Suprapubic skin (tissue), 4 donors: ENCODE data around the gene MED12L. TPM values are rescaled to one million over a fixed set of nuclear protein-coding genes. Genes with fewer than 3 reads are reported as not detected.

Experiments
- DNase-seq, 2 donors: peaks; one replicate each; pipeline ENCODE4 v3.0.0-alpha.2; 2019; ENCODE audit warnings: low spot score in 2 of 2
- H3K27ac ChIP-seq: fragments of 200-600 bp; sonication (generic); one replicate; pipeline ENCODE4 v1.5.1; 2019
- H3K27me3 ChIP-seq: fragments of 200-600 bp; sonication (generic); one replicate; pipeline ENCODE4 v1.5.1; 2019
- H3K36me3 ChIP-seq: fragments of 200-600 bp; sonication (generic); one replicate; pipeline ENCODE4 v1.5.1; 2019
- H3K4me1 ChIP-seq: fragments of 200-600 bp; sonication (generic); one replicate; pipeline ENCODE4 v1.5.1; 2019
- H3K4me3 ChIP-seq: fragments of 200-600 bp; sonication (generic); one replicate; pipeline ENCODE4 v1.5.1; 2019; ENCODE audit warnings: mild to moderate bottlenecking
- H3K9me3 ChIP-seq: fragments of 200-600 bp; sonication (generic); one replicate; pipeline ENCODE4 v1.5.1; 2019
- EP300 ChIP-seq: sonication (generic); formaldehyde crosslinking; IDR thresholded peaks from one replicate; pipeline ENCODE4 v1.6.1; 2017; ENCODE audit warnings: antibody characterized with exemption
- POLR2A ChIP-seq, 2 donors: fragments of 450-650 bp; IDR thresholded peaks; one replicate each; pipeline ENCODE4 v1.6.1; 2017; ENCODE audit warnings: antibody characterized with exemption in 2 of 2, mild to moderate bottlenecking in 2 of 2, moderate library complexity in 2 of 2
- POLR2AphosphoS5 ChIP-seq, 3 donors: sonication (generic); formaldehyde crosslinking; IDR thresholded peaks; one replicate each; pipeline ENCODE4 v1.6.1; 2017; ENCODE audit warnings: antibody characterized with exemption in 3 of 3
- WGBS: methylation state at CpG from one replicate; pipeline ENCODE4 v1.1.5; 2018; 5-methylcytosine and 5-hydroxymethylcytosine counted together
- total RNA-seq, 4 donors: library from RNA; depleted of rRNA; stranded (reverse); fragments of >200 nt; gene quantifications; one replicate each; pipeline ENCODE4 v1.1.0, GENCODE V29; 2016
- TF ChIP-seq, protein P1 (sequence below), 2 donors: fragments of 200-600 bp in 1 of 2; fragments of 450-650 bp in 1 of 2; sonication (generic) in 1 of 2; IDR thresholded peaks; one replicate each; pipeline ENCODE4 v1.5.1; 2016 to 2019; ENCODE audit warnings: antibody characterized with exemption in 2 of 2, mild to moderate bottlenecking in 1 of 2, moderate library complexity in 1 of 2

MED12L gene
- total RNA-seq, 4 donors from 2014 or later: 0.08 to 0.80 (median 0.22) TPM

DNA sequence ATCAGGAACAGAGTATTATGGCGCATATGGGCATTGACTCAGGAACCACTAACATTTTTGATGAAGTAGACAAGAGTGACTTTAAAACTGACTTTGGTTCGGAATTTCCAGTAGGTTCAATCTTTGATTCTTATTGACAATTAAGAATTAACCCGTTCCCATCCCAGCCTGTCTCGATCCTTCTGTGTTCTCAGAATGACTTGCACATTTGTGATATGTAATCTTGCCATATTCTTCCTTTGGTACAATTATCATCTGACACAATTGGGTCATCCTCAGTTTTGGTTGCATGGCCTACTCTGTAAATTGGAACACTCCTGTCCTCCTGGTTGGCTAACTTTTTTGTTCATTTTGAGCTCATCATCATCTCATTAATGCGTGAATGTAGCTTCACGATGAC lies 107.1 kb downstream of the MED12L start:
- DNase-seq: no peak
- no peak for TF ChIP-seq POLR2A (IDR thresholded peaks at IDR 0.05)
- no peak for TF ChIP-seq POLR2AphosphoS5 (IDR thresholded peaks at IDR 0.05)
- TF ChIP-seq, protein P1, sequence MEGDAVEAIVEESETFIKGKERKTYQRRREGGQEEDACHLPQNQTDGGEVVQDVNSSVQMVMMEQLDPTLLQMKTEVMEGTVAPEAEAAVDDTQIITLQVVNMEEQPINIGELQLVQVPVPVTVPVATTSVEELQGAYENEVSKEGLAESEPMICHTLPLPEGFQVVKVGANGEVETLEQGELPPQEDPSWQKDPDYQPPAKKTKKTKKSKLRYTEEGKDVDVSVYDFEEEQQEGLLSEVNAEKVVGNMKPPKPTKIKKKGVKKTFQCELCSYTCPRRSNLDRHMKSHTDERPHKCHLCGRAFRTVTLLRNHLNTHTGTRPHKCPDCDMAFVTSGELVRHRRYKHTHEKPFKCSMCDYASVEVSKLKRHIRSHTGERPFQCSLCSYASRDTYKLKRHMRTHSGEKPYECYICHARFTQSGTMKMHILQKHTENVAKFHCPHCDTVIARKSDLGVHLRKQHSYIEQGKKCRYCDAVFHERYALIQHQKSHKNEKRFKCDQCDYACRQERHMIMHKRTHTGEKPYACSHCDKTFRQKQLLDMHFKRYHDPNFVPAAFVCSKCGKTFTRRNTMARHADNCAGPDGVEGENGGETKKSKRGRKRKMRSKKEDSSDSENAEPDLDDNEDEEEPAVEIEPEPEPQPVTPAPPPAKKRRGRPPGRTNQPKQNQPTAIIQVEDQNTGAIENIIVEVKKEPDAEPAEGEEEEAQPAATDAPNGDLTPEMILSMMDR (IDR thresholded peaks at IDR 0.05): no peak
- no peak for TF ChIP-seq EP300
- H3K27ac ChIP-seq: no peak overlapping the region
- no peak overlapping the region for H3K4me3 ChIP-seq
- H3K4me1 ChIP-seq: no peaks in the 10 kb centered on the region
- H3K27me3 ChIP-seq: no peaks in the 10 kb centered on the region
- WGBS: 95% methylated on average over 6 of the region's 6 CpGs
- no peaks in the 10 kb centered on the region for H3K9me3 ChIP-seq
- no peaks in the 10 kb centered on the region for H3K36me3 ChIP-seq

DNA sequence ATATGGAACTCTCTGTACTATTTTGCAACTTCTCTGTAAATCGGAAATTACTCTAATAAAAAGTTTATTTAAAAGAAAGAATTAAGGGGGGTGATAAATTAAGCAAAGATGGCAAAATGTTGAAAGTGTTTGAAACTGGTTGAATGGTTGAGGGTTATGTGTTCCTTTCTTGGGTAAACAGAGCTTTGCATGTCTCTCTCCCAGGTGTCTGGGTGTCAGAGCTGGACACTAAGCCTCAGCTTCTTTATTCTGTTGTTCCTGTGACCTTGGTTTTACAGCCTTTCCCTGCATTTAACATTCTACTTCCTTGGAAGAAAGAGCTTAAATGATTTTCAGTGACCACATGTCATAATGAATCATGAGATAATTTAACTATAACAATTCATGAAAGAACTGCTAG lies 110.4 kb downstream of the MED12L start:
- H3K36me3 ChIP-seq: no peaks in the 10 kb centered on the region
- no peaks in the 10 kb centered on the region for H3K27me3 ChIP-seq
- no peak overlapping the region for H3K27ac ChIP-seq
- no peaks in the 10 kb centered on the region for H3K9me3 ChIP-seq
- peaks cover 3% of the 10 kb centered on the region for H3K4me1 ChIP-seq
- WGBS: 83% methylated on average over 1 of the region's 1 CpG
- H3K4me3 ChIP-seq: no peak overlapping the region
- TF ChIP-seq POLR2A (IDR thresholded peaks at IDR 0.05) (no peak), POLR2AphosphoS5 (IDR thresholded peaks at IDR 0.05) (no peak), EP300 (no peak)
- TF ChIP-seq, protein P1 (IDR thresholded peaks at IDR 0.05): no peak
- DNase-seq: no peak

DNA sequence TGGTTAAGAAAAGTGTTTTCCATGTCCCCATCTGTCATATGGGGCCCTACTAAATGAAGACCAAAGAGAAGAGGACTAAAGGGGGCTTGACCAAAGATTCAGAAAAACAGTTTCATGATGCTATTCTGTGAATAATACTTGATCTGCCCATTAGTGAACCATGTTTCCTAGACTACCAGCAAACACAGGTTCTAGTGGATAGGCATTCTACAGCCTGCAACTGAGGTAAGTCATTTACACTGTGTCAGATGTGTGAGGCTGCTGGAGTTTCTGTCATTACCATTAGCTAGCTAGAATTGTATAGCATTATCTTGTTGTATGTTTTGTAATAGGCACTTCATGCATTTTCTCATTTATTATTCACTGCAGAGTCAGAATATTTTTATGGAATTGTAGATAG lies 111.0 kb downstream of the MED12L start:
- no peaks in the 10 kb centered on the region for H3K27me3 ChIP-seq

DNA sequence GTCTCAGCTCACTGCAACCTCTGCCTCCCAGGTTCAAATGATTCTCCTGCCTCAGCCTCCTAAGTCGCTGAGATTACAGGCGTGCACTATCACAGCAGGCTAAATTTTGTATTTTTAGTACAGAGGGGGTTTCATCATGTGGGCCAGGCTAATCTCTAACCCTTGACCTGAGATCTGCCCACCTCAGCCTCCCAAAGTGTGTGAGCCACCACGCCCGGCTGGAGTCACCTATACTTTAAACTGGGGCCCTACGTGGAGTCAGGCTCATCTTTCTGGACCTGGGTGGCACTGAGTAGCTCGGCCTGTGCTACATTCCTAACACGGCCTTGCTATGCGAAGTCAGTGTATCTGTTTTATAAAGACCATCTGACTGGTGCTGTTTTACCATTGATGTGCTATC lies 111.8 kb downstream of the MED12L start:
- H3K36me3 ChIP-seq: no peaks in the 10 kb centered on the region
- peaks cover 3% of the 10 kb centered on the region for H3K4me1 ChIP-seq
- no peaks in the 10 kb centered on the region for H3K9me3 ChIP-seq
- H3K4me3 ChIP-seq: no peak overlapping the region
- H3K27ac ChIP-seq: no peak overlapping the region
- no peak for DNase-seq
- TF ChIP-seq POLR2A (IDR thresholded peaks at IDR 0.05) (no peak), POLR2AphosphoS5 (IDR thresholded peaks at IDR 0.05) (no peak), EP300 (no peak)
- TF ChIP-seq, protein P1 (IDR thresholded peaks at IDR 0.05): no peak
- 97% methylated on average over 8 of the region's 8 CpGs for WGBS
- H3K27me3 ChIP-seq: no peaks in the 10 kb centered on the region

More for the DNA sequence above, 111.0 kb downstream of the MED12L start:
- no peak for DNase-seq
- H3K4me1 ChIP-seq: peaks cover 3% of the 10 kb centered on the region
- TF ChIP-seq EP300: no peak
- TF ChIP-seq POLR2AphosphoS5 (IDR thresholded peaks at IDR 0.05): no peak
- no peak for TF ChIP-seq POLR2A (IDR thresholded peaks at IDR 0.05)
- TF ChIP-seq, protein P1 (IDR thresholded peaks at IDR 0.05): no peak
- no peaks in the 10 kb centered on the region for H3K36me3 ChIP-seq
- H3K9me3 ChIP-seq: no peaks in the 10 kb centered on the region
- H3K4me3 ChIP-seq: no peak overlapping the region
- H3K27ac ChIP-seq: no peak overlapping the region

DNA sequence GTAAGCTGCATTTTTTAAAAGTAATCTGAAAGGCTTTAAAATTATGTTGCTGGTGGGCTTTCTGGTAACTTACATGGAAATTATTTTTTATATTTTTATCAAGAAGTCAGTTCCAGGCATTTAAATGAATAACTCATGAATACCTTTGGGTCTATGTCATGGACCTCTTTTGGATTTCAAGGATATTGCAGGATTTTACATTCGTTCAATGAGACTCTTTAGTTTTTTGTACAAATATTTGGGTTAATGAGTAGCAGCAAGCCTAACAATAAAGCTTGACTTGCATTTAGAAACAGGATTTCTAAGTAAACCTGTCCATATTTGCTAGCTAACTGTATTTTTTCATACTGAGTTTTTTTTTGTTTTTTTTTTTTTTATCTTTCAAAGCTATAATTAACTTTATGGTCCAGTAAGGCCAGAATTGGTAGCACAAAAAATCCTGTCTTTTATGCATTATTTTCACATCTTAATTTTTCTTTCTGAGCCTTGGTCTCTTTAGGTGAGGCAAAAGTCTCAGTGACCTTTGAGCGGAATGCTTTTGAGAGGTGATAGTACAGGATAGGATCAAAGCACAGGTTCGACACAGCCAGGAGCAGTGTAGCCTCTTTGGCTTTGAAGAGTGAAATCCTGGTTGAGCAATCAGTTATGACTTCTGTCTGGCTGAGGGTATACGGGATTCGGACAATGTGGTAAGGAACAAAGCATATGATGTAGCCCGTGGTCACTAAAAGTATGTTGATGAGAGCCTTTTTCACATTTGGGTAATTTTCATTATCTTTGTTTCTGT lies 112.7 kb downstream of the MED12L start:
- Histone ChIP-seq H3K27ac (no peak overlapping the region), H3K4me1 (peaks cover 3% of the 10 kb centered on the region), H3K27me3 (no peaks in the 10 kb centered on the region), H3K9me3 (no peaks in the 10 kb centered on the region), H3K36me3 (no peaks in the 10 kb centered on the region), H3K4me3 (no peak overlapping the region)
- no peak for DNase-seq
- TF ChIP-seq EP300: no peak
- TF ChIP-seq POLR2AphosphoS5 (IDR thresholded peaks at IDR 0.05): no peak
- TF ChIP-seq POLR2A (IDR thresholded peaks at IDR 0.05): no peak
- TF ChIP-seq, protein P1 (IDR thresholded peaks at IDR 0.05): no peak
- WGBS: 85% methylated on average over 6 of the region's 6 CpGs
